ENCODE measurements around the gene TAS2R7. TPM values are rescaled to one million over a fixed set of nuclear protein-coding genes. Genes with fewer than 3 reads are reported as not detected.
"Not testable (repeated sequence)": the region's sequence is repeated elsewhere in the genome, so short reads cannot be mapped to it uniquely, and the experiment has no call there.

The TAS2R7 gene
- total RNA-seq, 1 donor from 2014 or later, result 0.21 TPM

- Mint-ChIP-seq H3K36me3 (ENCODE audit: low read depth) (no peaks in the 10 kb centered on the region), H3K4me3 (no peak within 1 kb of the TSS), H3K9me3 (no peaks in the 10 kb centered on the region), H3K27me3 (ENCODE audit: low read depth) (no peaks in the 10 kb centered on the region), H3K27ac (ENCODE audit: unreplicated experiment) (no peak within 1 kb of the TSS), H3K4me1 (peaks cover 8% of the 10 kb centered on the region)
- no peak for DNase-seq (ENCODE audit: low read depth, low spot score)
- no peak for TF ChIP-seq CTCF (conservative IDR thresholded peaks at IDR 0.05)
Measured at GRCh38 chr12:10810068-10810467, 7.6 kb upstream of the TAS2R7 start, which contains the start of gene TAS2R9. Gene TAS2R9, minus strand, starts transcription at chr12:10810168. Its CDS starts 93 bp downstream, at chr12:10810075.

GRCh38 chr12:10807186-10807585 lies 4.8 kb upstream of the TAS2R7 start, which contains the start of gene TAS2R8:
Gene TAS2R8, minus strand, starts transcription at chr12:10807286. Its CDS starts 306 bp downstream, at chr12:10806980.
- Mint-ChIP-seq H3K27ac (ENCODE audit: unreplicated experiment) (no peak within 1 kb of the TSS), H3K27me3 (ENCODE audit: low read depth) (no peaks in the 10 kb centered on the region), H3K4me1 (peaks cover 8% of the 10 kb centered on the region), H3K4me3 (no peak within 1 kb of the TSS), H3K36me3 (ENCODE audit: low read depth) (no peaks in the 10 kb centered on the region), H3K9me3 (no peaks in the 10 kb centered on the region)
- no peak for DNase-seq (ENCODE audit: low read depth, low spot score)
- TF ChIP-seq CTCF (conservative IDR thresholded peaks at IDR 0.05), result no peak

- TF ChIP-seq CTCF (conservative IDR thresholded peaks at IDR 0.05), result no peak
- Mint-ChIP-seq H3K27me3 (ENCODE audit: low read depth) (peaks cover 2% of the 10 kb centered on the region), H3K4me3 (no peak overlapping the region), H3K27ac (ENCODE audit: unreplicated experiment) (no peak overlapping the region), H3K36me3 (ENCODE audit: low read depth) (no peaks in the 10 kb centered on the region), H3K4me1 (no peaks in the 10 kb centered on the region), H3K9me3 (no peaks in the 10 kb centered on the region)
- no peak for DNase-seq (ENCODE audit: low read depth, low spot score)
Measured at GRCh38 chr12:10801741-10802140, 686 bp downstream of the TAS2R7 start.

DNA sequence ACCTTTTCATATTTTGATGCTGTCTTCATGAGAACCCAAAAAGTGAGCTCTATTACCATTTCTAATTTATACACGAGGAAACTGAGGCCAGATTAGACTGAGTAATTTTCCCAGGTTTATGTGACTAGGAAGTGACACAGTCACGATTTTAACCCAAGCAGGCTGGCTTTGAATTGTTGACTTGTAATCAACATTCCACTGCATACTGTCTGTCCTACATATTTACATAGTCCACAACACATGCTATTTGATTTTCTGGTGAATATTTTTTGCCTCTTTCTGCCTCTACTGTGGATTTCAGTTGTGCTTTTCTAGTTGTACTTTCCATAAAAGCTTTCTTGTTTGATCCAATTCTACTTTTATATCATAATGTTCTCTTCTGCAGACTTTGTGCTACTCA lies 8.2 kb downstream of the TAS2R7 start:
- no peaks in the 10 kb centered on the region for H3K27me3 Mint-ChIP-seq (ENCODE audit: low read depth)
- H3K36me3 Mint-ChIP-seq (ENCODE audit: low read depth), result no peaks in the 10 kb centered on the region
- DNase-seq (ENCODE audit: low read depth, low spot score), result no peak
- peaks cover 6% of the 10 kb centered on the region for H3K9me3 Mint-ChIP-seq
- TF ChIP-seq CTCF (conservative IDR thresholded peaks at IDR 0.05), result no peak
- H3K27ac Mint-ChIP-seq (ENCODE audit: unreplicated experiment), result no peak overlapping the region
- no peak overlapping the region for H3K4me3 Mint-ChIP-seq
- no peaks in the 10 kb centered on the region for H3K4me1 Mint-ChIP-seq

DNA sequence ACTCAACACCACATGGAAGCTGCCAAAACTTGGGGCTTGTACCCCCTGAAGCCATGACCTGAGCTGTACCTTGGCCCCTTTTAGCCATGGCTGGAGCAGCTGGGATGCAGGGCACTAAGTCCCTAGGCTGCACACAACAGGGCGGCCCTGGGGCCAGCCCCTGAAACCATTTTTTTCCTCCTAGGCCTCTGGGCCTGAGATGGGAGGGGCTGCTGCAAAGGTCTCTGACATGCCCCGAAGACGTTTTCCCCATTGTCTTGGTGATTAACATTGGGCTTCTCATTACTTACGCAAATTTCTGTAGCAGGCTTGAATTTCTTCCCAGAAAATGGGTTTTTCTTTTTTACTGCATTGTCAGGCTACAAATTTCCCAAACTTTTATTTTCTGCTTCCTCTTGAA lies 10.7 kb downstream of the TAS2R7 start:
- not testable (repeated sequence) for H3K27ac Mint-ChIP-seq (ENCODE audit: unreplicated experiment); H3K27me3 Mint-ChIP-seq (ENCODE audit: low read depth); H3K4me3 Mint-ChIP-seq; DNase-seq (ENCODE audit: low read depth, low spot score); H3K4me1 Mint-ChIP-seq; H3K36me3 Mint-ChIP-seq (ENCODE audit: low read depth); H3K9me3 Mint-ChIP-seq

DNA sequence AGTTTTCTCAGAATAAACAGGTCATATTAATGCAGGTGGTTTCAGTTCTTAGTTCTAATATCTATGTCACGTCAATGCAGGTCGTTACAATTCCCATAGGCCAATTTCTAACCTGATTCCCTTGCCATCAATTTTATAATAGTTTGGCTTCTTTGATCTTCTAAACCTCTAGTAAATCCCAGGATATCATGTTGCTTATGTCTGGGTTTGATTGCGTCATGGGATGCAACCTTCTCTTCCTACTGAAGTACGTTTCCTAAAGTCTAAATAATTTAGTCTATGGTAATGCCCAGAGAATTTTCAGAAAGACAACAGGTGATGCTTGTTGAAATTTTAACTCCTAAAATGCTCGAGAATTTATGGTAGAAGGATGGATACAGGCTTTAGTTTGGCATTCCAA lies 19.2 kb downstream of the TAS2R7 start:
- H3K27me3 Mint-ChIP-seq (ENCODE audit: low read depth), result no peaks in the 10 kb centered on the region
- H3K27ac Mint-ChIP-seq (ENCODE audit: unreplicated experiment), result no peak overlapping the region
- no peaks in the 10 kb centered on the region for H3K9me3 Mint-ChIP-seq
- no peak for DNase-seq (ENCODE audit: low read depth, low spot score)
- H3K36me3 Mint-ChIP-seq (ENCODE audit: low read depth), result no peaks in the 10 kb centered on the region
- no peak overlapping the region for H3K4me3 Mint-ChIP-seq
- TF ChIP-seq CTCF (conservative IDR thresholded peaks at IDR 0.05), result no peak
- H3K4me1 Mint-ChIP-seq, result no peaks in the 10 kb centered on the region
